Right atrium auricular region (tissue), 2 donors: ENCODE results near the gene ZNF615. TPM values are rescaled to one million over a fixed set of nuclear protein-coding genes. Genes with fewer than 3 reads are reported as not detected.
"Not testable (repeated sequence)": the region's sequence is repeated elsewhere in the genome, so short reads cannot be mapped to it uniquely, and the experiment has no call there.

Experiments used
- DNase-seq: peaks from one replicate; pipeline ENCODE4 v3.0.0-alpha.2; 2019; ENCODE audit warnings: low spot score
- H3K27ac ChIP-seq, 2 donors: fragments of 200-600 bp; sonication (generic); 1 replicate in 1 of 2; 2 replicates in 1 of 2; pipeline ENCODE4 v1.5.1; 2016 to 2019
- H3K27me3 ChIP-seq, 2 donors: fragments of 200-600 bp; sonication (generic); one replicate each; pipeline versions ENCODE4 v1.5.1 to v1.6.0; 2017 to 2019
- H3K36me3 ChIP-seq: fragments of 200-600 bp; sonication (generic); one replicate; pipeline ENCODE4 v1.5.1; 2016
- H3K4me1 ChIP-seq, 2 donors: fragments of 200-600 bp; sonication (generic); one replicate each; pipeline versions ENCODE4 v1.5.1 to v1.6.0; 2017 to 2019
- H3K4me3 ChIP-seq, 2 donors: fragments of 200-600 bp; sonication (generic); 1 replicate in 1 of 2; 2 replicates in 1 of 2; pipeline ENCODE4 v1.5.1; 2017 to 2019; ENCODE audit warnings: mild to moderate bottlenecking in 1 of 2, moderate library complexity in 1 of 2
- H3K9me3 ChIP-seq, 2 donors: fragments of 200-600 bp; sonication (generic); one replicate each; pipeline ENCODE4 v1.5.1; 2019
- CTCF ChIP-seq, 2 donors: fragments of 200-600 bp; sonication (generic); IDR thresholded peaks; one replicate each; pipeline ENCODE4 v1.5.1; 2019; ENCODE audit warnings: antibody characterized with exemption in 2 of 2
- total RNA-seq, 2 donors: library from RNA; depleted of rRNA; stranded (reverse); fragments of >200 nt; gene quantifications; one replicate each; pipeline ENCODE4 v1.1.0, GENCODE V29; 2016

ZNF615 gene
- total RNA-seq, 2 donors from 2014 or later = 10.4 to 10.8 TPM

GRCh38 chr19:52028780-52029123 lies 20.7 kb upstream of the ZNF615 start:
- Histone ChIP-seq H3K9me3 (peaks cover 13 to 41% of the 10 kb centered on the region in 2 donors), H3K27me3 (no peaks in the 10 kb centered on the region), H3K4me1 (peaks cover 0 to 17% of the 10 kb centered on the region in 2 donors), H3K4me3 (peak overlapping the region; percentile 83 to 84), H3K36me3 (peaks cover 35% of the 10 kb centered on the region), H3K27ac (peak overlapping the region; percentile 90 to 93)
- TF ChIP-seq CTCF (IDR thresholded peaks at IDR 0.05) = no peak
- DNase-seq = no peak

GRCh38 chr19:52028027-52028779 lies 20.2 kb upstream of the ZNF615 start, which contains the start of gene ZNF614:
ZNF614 (minus strand) TSS chr19:52028379; CDS start chr19:52025745, 2,634 bp downstream.
- Histone ChIP-seq H3K27me3 (no peaks in the 10 kb centered on the region), H3K4me1 (peaks cover 0 to 17% of the 10 kb centered on the region in 2 donors), H3K27ac (peak within 1 kb of the TSS; percentile 90 to 93), H3K36me3 (peaks cover 35% of the 10 kb centered on the region), H3K4me3 (peak within 1 kb of the TSS; percentile 83 to 84), H3K9me3 (peaks cover 8 to 35% of the 10 kb centered on the region in 2 donors)
- peak; percentile 86 for DNase-seq
- TF ChIP-seq CTCF (IDR thresholded peaks at IDR 0.05) = no peak

- not testable (repeated sequence) for H3K4me3 ChIP-seq, H3K27me3 ChIP-seq, H3K27ac ChIP-seq, DNase-seq
- H3K4me1 ChIP-seq = peaks cover 0 to 17% of the 10 kb centered on the region in 2 donors
- H3K9me3 ChIP-seq = peaks cover 0 to 21% of the 10 kb centered on the region in 2 donors
- H3K36me3 ChIP-seq = peaks cover 46% of the 10 kb centered on the region
Observed at GRCh38 chr19:52026255-52026990, 18.4 kb upstream of the ZNF615 start.

- DNase-seq, H3K27ac ChIP-seq, H3K27me3 ChIP-seq, H3K4me3 ChIP-seq: not testable (repeated sequence)
- Histone ChIP-seq H3K9me3 (peaks cover 0 to 24% of the 10 kb centered on the region in 2 donors), H3K4me1 (peaks cover 0 to 17% of the 10 kb centered on the region in 2 donors), H3K36me3 (peaks cover 60% of the 10 kb centered on the region)
Observed at GRCh38 chr19:52024478-52024877, 16.5 kb upstream of the ZNF615 start.

- no peak overlapping the region for H3K4me3 ChIP-seq
- H3K9me3 ChIP-seq = peaks cover 0 to 42% of the 10 kb centered on the region in 2 donors
- DNase-seq = no peak
- TF ChIP-seq CTCF (IDR thresholded peaks at IDR 0.05) = no peak
- peaks cover 0 to 10% of the 10 kb centered on the region in 2 donors for H3K4me1 ChIP-seq
- peaks cover 77% of the 10 kb centered on the region for H3K36me3 ChIP-seq
- H3K27me3 ChIP-seq = no peaks in the 10 kb centered on the region
- no peak overlapping the region for H3K27ac ChIP-seq
Observed at GRCh38 chr19:52022193-52022592, 14.2 kb upstream of the ZNF615 start.

GRCh38 chr19:52020506-52020905 lies 12.5 kb upstream of the ZNF615 start:
- no peak for TF ChIP-seq CTCF (IDR thresholded peaks at IDR 0.05)

More at GRCh38 chr19:52020506-52020905, 12.5 kb upstream of the ZNF615 start:
- H3K27me3 ChIP-seq = no peaks in the 10 kb centered on the region
- H3K27ac ChIP-seq = no peak overlapping the region
- no peak for DNase-seq
- H3K4me1 ChIP-seq = no peaks in the 10 kb centered on the region
- H3K4me3 ChIP-seq = no peak overlapping the region
- H3K36me3 ChIP-seq = peaks cover 89% of the 10 kb centered on the region
- H3K9me3 ChIP-seq = peaks cover 0 to 58% of the 10 kb centered on the region in 2 donors
